ENCODE results near the gene STIM2.

STIM2 gene

DNA sequence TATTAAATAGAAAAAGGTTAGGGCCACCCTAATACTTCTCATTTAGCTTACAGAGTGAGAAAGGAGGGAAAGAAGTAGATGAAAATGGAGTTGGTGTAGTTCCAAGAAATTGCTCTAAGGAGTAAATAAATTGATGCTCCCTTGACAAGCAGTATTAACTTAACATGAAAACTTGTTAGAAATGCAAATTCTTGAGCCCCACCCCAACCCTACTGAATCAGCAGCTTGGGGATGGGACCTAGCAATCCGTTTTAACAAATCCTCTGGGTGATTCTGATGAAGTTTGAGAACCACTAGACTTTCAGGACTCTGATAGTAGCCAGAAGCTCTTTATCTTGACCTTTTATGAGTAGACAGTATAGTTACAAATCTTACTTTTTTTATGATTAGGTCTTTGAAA is 74.8 kb downstream of the STIM2 start:
- H3K4me1 ChIP-seq (ENCODE audit: control insufficient read depth, insufficient read depth, low read length) = no peaks in the 10 kb centered on the region
- H3K4me3 ChIP-seq (ENCODE audit: low read length) = no peak overlapping the region
- H3K9ac ChIP-seq (ENCODE audit: low read length) = no peak overlapping the region
- H3K27ac ChIP-seq (ENCODE audit: low read depth, low read length) = no peak overlapping the region
- no peaks in the 10 kb centered on the region for H3K36me3 ChIP-seq (ENCODE audit: control insufficient read depth, insufficient read depth, low read length)
- no peaks in the 10 kb centered on the region for H3K27me3 ChIP-seq (ENCODE audit: control insufficient read depth, insufficient read depth, low read length)

GRCh38 chr4:26936284-26937065 is 75.8 kb downstream of the STIM2 start:
- Histone ChIP-seq H3K4me3 (ENCODE audit: low read length) (no peak overlapping the region), H3K27ac (ENCODE audit: low read depth, low read length) (no peak overlapping the region), H3K27me3 (ENCODE audit: control insufficient read depth, insufficient read depth, low read length) (no peaks in the 10 kb centered on the region), H3K36me3 (ENCODE audit: control insufficient read depth, insufficient read depth, low read length) (no peaks in the 10 kb centered on the region), H3K4me1 (ENCODE audit: control insufficient read depth, insufficient read depth, low read length) (no peaks in the 10 kb centered on the region), H3K9ac (ENCODE audit: low read length) (no peak overlapping the region)

DNA sequence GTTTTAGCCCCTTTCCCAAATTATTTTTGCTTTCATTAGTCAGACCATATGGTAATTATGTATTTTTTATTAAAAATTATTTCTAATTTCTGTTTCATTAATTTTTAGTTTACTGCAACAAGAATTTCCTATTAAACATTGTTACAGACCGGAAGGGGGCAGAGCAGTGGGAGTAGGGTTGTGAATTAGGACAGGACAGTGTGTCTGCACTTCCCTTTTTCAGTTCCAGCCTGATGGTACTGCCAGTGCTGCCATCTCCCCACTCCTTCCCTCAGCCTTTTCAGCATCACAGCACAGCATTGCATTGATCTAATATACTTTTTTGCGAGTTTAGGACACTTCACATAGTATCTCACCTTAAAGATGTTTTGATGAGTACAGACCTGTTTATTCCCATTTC is 76.5 kb downstream of the STIM2 start:
- Histone ChIP-seq H3K4me3 (ENCODE audit: low read length) (no peak overlapping the region), H3K27ac (ENCODE audit: low read depth, low read length) (no peak overlapping the region), H3K9ac (ENCODE audit: low read length) (no peak overlapping the region), H3K27me3 (ENCODE audit: control insufficient read depth, insufficient read depth, low read length) (no peaks in the 10 kb centered on the region), H3K4me1 (ENCODE audit: control insufficient read depth, insufficient read depth, low read length) (no peaks in the 10 kb centered on the region), H3K36me3 (ENCODE audit: control insufficient read depth, insufficient read depth, low read length) (no peaks in the 10 kb centered on the region)

GRCh38 chr4:26937567-26937966 is 76.9 kb downstream of the STIM2 start:
- Histone ChIP-seq H3K36me3 (ENCODE audit: control insufficient read depth, insufficient read depth, low read length) (no peaks in the 10 kb centered on the region), H3K4me1 (ENCODE audit: control insufficient read depth, insufficient read depth, low read length) (no peaks in the 10 kb centered on the region), H3K27me3 (ENCODE audit: control insufficient read depth, insufficient read depth, low read length) (no peaks in the 10 kb centered on the region), H3K4me3 (ENCODE audit: low read length) (no peak overlapping the region), H3K9ac (ENCODE audit: low read length) (no peak overlapping the region), H3K27ac (ENCODE audit: low read depth, low read length) (no peak overlapping the region)

DNA sequence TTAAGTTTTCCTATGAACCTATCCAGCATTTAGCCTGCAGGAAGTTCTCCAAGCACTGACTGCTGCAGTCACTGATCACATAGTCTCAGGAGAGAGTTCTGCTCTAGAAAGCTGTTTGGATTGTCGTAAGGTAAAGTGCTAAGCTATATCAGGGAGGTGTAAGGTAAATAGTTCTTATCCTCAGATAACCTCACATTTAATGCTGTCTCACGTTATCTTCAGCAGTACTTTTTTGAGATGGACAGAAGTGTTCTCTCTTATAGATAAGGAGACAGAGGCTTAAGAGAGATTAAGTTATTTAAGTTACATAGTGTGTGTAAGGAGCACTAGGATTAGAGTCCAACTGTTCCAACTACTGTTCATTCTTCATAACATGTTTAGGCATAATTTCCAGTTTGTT is 77.9 kb downstream of the STIM2 start:
- no peak overlapping the region for H3K4me3 ChIP-seq (ENCODE audit: low read length)
- H3K36me3 ChIP-seq (ENCODE audit: control insufficient read depth, insufficient read depth, low read length) = no peaks in the 10 kb centered on the region
- no peaks in the 10 kb centered on the region for H3K27me3 ChIP-seq (ENCODE audit: control insufficient read depth, insufficient read depth, low read length)
- no peak overlapping the region for H3K27ac ChIP-seq (ENCODE audit: low read depth, low read length)
- no peak overlapping the region for H3K9ac ChIP-seq (ENCODE audit: low read length)
- no peaks in the 10 kb centered on the region for H3K4me1 ChIP-seq (ENCODE audit: control insufficient read depth, insufficient read depth, low read length)

DNA sequence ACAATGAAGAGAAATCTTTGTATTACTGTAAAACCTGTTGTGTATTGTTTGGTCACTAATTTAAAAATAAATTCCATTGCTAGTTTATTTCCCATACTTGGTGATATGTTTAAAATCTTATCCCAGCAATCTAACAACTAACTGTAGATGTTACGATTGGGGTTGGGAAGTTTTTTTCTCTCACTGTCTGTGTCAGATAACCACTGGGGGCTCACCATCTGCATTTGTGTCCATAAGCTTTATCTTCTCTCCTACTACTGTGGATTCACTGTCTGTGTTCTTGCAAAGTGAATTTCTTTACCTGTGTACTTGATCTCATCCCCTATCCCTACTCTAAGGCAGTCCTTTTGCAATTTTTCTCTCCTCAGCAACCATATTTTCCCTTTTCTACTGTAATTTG is 81.3 kb downstream of the STIM2 start:
- no peak overlapping the region for H3K9ac ChIP-seq (ENCODE audit: low read length)
- no peak overlapping the region for H3K27ac ChIP-seq (ENCODE audit: low read depth, low read length)
- H3K27me3 ChIP-seq (ENCODE audit: control insufficient read depth, insufficient read depth, low read length) = no peaks in the 10 kb centered on the region
- H3K36me3 ChIP-seq (ENCODE audit: control insufficient read depth, insufficient read depth, low read length) = no peaks in the 10 kb centered on the region
- no peak overlapping the region for H3K4me3 ChIP-seq (ENCODE audit: low read length)
- no peaks in the 10 kb centered on the region for H3K4me1 ChIP-seq (ENCODE audit: control insufficient read depth, insufficient read depth, low read length)

DNA sequence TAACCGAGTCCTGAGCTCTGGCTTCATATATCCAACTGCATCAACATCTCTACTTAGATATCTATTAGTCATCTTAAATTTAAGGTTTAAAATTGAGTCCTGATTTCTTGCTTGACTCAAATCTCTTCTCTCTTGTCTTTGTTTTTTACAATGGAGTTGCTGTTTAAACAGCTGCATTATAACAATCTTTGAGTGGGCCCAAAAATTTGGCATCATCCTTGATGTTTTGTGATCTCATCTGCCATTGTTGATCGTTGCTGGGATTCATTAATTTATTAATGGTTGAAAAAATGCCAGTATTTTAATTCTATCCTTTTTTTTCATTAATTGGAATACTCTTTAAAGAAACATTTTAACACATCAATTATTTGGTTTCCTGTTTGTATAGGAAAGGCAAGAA is 82.2 kb downstream of the STIM2 start:
- H3K27ac ChIP-seq (ENCODE audit: low read depth, low read length) = no peak overlapping the region
- no peaks in the 10 kb centered on the region for H3K36me3 ChIP-seq (ENCODE audit: control insufficient read depth, insufficient read depth, low read length)
- no peaks in the 10 kb centered on the region for H3K4me1 ChIP-seq (ENCODE audit: control insufficient read depth, insufficient read depth, low read length)
- H3K27me3 ChIP-seq (ENCODE audit: control insufficient read depth, insufficient read depth, low read length) = no peaks in the 10 kb centered on the region
- H3K4me3 ChIP-seq (ENCODE audit: low read length) = no peak overlapping the region
- no peak overlapping the region for H3K9ac ChIP-seq (ENCODE audit: low read length)

- Histone ChIP-seq H3K9ac (ENCODE audit: low read length) (no peak overlapping the region), H3K27me3 (ENCODE audit: control insufficient read depth, insufficient read depth, low read length) (no peaks in the 10 kb centered on the region), H3K36me3 (ENCODE audit: control insufficient read depth, insufficient read depth, low read length) (no peaks in the 10 kb centered on the region), H3K4me3 (ENCODE audit: low read length) (no peak overlapping the region), H3K4me1 (ENCODE audit: control insufficient read depth, insufficient read depth, low read length) (no peaks in the 10 kb centered on the region), H3K27ac (ENCODE audit: low read depth, low read length) (no peak overlapping the region)
These were observed 82.8 kb downstream of the STIM2 start for GRCh38 chr4:26943391-26943790.

- Histone ChIP-seq H3K9ac (ENCODE audit: low read length) (no peak overlapping the region), H3K4me3 (ENCODE audit: low read length) (no peak overlapping the region), H3K36me3 (ENCODE audit: control insufficient read depth, insufficient read depth, low read length) (no peaks in the 10 kb centered on the region), H3K27me3 (ENCODE audit: control insufficient read depth, insufficient read depth, low read length) (no peaks in the 10 kb centered on the region), H3K27ac (ENCODE audit: low read depth, low read length) (no peak overlapping the region), H3K4me1 (ENCODE audit: control insufficient read depth, insufficient read depth, low read length) (no peaks in the 10 kb centered on the region)
These were observed 85.2 kb downstream of the STIM2 start for GRCh38 chr4:26945794-26946193.

DNA sequence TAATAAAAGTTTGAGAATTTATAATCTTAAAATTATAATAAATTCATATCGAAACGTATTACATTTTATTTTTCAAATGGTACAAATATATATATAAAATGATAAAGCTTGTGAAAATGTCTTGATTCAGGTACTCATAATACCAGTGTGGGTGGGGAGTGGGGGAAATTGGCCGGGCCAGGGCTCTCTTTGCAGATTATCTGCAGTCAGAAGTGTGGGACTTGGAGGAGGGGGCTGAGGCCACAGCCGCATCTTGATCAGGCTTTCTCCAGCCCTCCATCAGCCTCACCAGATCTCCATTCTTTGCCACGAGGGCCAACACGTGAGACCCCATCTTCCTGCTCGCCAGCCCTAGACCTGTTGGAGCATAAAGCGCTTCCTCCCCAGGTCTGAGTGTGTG is 86.7 kb downstream of the STIM2 start:
- no peaks in the 10 kb centered on the region for H3K36me3 ChIP-seq (ENCODE audit: control insufficient read depth, insufficient read depth, low read length)
- no peak overlapping the region for H3K4me3 ChIP-seq (ENCODE audit: low read length)
- H3K27me3 ChIP-seq (ENCODE audit: control insufficient read depth, insufficient read depth, low read length) = no peaks in the 10 kb centered on the region
- H3K9ac ChIP-seq (ENCODE audit: low read length) = no peak overlapping the region
- no peak overlapping the region for H3K27ac ChIP-seq (ENCODE audit: low read depth, low read length)
- no peaks in the 10 kb centered on the region for H3K4me1 ChIP-seq (ENCODE audit: control insufficient read depth, insufficient read depth, low read length)

- Histone ChIP-seq H3K4me3 (ENCODE audit: low read length) (no peak overlapping the region), H3K4me1 (ENCODE audit: control insufficient read depth, insufficient read depth, low read length) (no peaks in the 10 kb centered on the region), H3K27me3 (ENCODE audit: control insufficient read depth, insufficient read depth, low read length) (no peaks in the 10 kb centered on the region)
These were observed 89.8 kb downstream of the STIM2 start for GRCh38 chr4:26950446-26950845.

GRCh38 chr4:26952891-26953290 is 92.2 kb downstream of the STIM2 start:
- no peaks in the 10 kb centered on the region for H3K4me1 ChIP-seq (ENCODE audit: control insufficient read depth, insufficient read depth, low read length)
- H3K36me3 ChIP-seq (ENCODE audit: control insufficient read depth, insufficient read depth, low read length) = no peaks in the 10 kb centered on the region
- no peaks in the 10 kb centered on the region for H3K27me3 ChIP-seq (ENCODE audit: control insufficient read depth, insufficient read depth, low read length)
- no peak overlapping the region for H3K9ac ChIP-seq (ENCODE audit: low read length)
- H3K4me3 ChIP-seq (ENCODE audit: low read length) = no peak overlapping the region
- H3K27ac ChIP-seq (ENCODE audit: low read depth, low read length) = no peak overlapping the region

More at GRCh38 chr4:26950446-26950845, 89.8 kb downstream of the STIM2 start:
- Histone ChIP-seq H3K9ac (ENCODE audit: low read length) (no peak overlapping the region), H3K27ac (ENCODE audit: low read depth, low read length) (no peak overlapping the region), H3K36me3 (ENCODE audit: control insufficient read depth, insufficient read depth, low read length) (no peaks in the 10 kb centered on the region)

DNA sequence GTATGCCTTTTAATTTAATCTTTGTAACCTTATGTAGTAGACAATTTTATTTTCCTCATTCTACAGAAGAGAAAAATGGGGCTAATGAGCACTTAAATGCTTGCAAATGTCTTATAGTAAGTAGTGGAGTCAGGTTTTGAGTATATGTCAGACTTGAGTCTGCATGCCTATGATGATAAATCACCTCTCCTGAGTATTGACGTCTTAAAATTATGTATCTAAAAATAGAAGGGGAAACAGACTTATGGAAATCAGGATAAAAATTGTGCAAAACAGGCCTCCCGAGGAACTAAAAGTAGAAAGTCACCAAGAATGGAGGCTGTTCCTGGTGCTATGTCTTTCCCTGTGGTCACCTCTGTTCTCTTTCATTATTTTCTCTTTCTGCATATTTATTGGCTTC is 92.7 kb downstream of the STIM2 start:
- no peak overlapping the region for H3K27ac ChIP-seq (ENCODE audit: low read depth, low read length)
- no peaks in the 10 kb centered on the region for H3K36me3 ChIP-seq (ENCODE audit: control insufficient read depth, insufficient read depth, low read length)
- no peak overlapping the region for H3K9ac ChIP-seq (ENCODE audit: low read length)

More for the DNA sequence above, 92.7 kb downstream of the STIM2 start:
- H3K4me1 ChIP-seq (ENCODE audit: control insufficient read depth, insufficient read depth, low read length) = no peaks in the 10 kb centered on the region
- H3K4me3 ChIP-seq (ENCODE audit: low read length) = no peak overlapping the region
- no peaks in the 10 kb centered on the region for H3K27me3 ChIP-seq (ENCODE audit: control insufficient read depth, insufficient read depth, low read length)

All from rectal smooth muscle tissue (tissue), 1 donor.